ENCODE measurements around the gene C10orf62. TPM values are rescaled to one million over a fixed set of nuclear protein-coding genes. Genes with fewer than 3 reads are reported as not detected.
A peak's percentile ranks its signal among the peaks of the same experiment; 100 is the strongest.

C10orf62 gene
- total and polyA plus RNA-seq, 9 of the 15 experiments (the other 6 are each of a cell fraction or from before 2014, with no cell fraction given), result not detected

GRCh38 chr10:97632949-97633884 lies 43.7 kb downstream of the C10orf62 start, which contains the start of gene MORN4 (continued):
- TF ChIP-seq ZNF740 (CRISPR knock-in tag; IDR thresholded peaks at IDR 0.05) (no peak), ZNF740 (tag; IDR thresholded peaks at IDR 0.05) (no peak), RNF2 (IDR thresholded peaks at IDR 0.05) (no peak), ZNF507 (tag; conservative IDR thresholded peaks at IDR 0.05) (no peak), CC2D1A (IDR thresholded peaks at IDR 0.05) (no peak), HLTF (IDR thresholded peaks at IDR 0.05) (no peak), PURB (CRISPR knock-in tag; IDR thresholded peaks at IDR 0.05; ENCODE audit: low read depth) (no peak), ZBTB7A (IDR thresholded peaks at IDR 0.05; ENCODE audit: borderline replicate concordance, control insufficient read depth, low read depth, low read length) (peak; percentile 56; the same call in 1 of the 2 replicates), SRSF7 (optimal IDR thresholded peaks at IDR 0.05; ENCODE audit: low read depth, low read length) (no peak), ZNF274 (IDR thresholded peaks at IDR 0.05; ENCODE audit: borderline replicate concordance, low read depth, low read length) (no peak), KLF6 (CRISPR knock-in tag; IDR thresholded peaks at IDR 0.05; ENCODE audit: borderline replicate concordance) (no peak), ZNF584 (CRISPR knock-in tag; IDR thresholded peaks at IDR 0.05; ENCODE audit: low read depth) (no peak), NR2C1 (IDR thresholded peaks at IDR 0.05) (peak; percentile 79), NR2C1 (tag; IDR thresholded peaks at IDR 0.05) (peak; percentile 76), PHF8 (IDR thresholded peaks at IDR 0.05; ENCODE audit: borderline replicate concordance, low read length) (peak; percentile 66; the same call in 1 of the 2 replicates), KDM1A (IDR thresholded peaks at IDR 0.05) (no peak)
- TF ChIP-seq, protein P1, sequence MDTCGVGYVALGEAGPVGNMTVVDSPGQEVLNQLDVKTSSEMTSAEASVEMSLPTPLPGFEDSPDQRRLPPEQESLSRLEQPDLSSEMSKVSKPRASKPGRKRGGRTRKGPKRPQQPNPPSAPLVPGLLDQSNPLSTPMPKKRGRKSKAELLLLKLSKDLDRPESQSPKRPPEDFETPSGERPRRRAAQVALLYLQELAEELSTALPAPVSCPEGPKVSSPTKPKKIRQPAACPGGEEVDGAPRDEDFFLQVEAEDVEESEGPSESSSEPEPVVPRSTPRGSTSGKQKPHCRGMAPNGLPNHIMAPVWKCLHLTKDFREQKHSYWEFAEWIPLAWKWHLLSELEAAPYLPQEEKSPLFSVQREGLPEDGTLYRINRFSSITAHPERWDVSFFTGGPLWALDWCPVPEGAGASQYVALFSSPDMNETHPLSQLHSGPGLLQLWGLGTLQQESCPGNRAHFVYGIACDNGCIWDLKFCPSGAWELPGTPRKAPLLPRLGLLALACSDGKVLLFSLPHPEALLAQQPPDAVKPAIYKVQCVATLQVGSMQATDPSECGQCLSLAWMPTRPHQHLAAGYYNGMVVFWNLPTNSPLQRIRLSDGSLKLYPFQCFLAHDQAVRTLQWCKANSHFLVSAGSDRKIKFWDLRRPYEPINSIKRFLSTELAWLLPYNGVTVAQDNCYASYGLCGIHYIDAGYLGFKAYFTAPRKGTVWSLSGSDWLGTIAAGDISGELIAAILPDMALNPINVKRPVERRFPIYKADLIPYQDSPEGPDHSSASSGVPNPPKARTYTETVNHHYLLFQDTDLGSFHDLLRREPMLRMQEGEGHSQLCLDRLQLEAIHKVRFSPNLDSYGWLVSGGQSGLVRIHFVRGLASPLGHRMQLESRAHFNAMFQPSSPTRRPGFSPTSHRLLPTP (IDR thresholded peaks at IDR 0.05; ENCODE audit: borderline replicate concordance, extremely low read depth, insufficient read length), result no peak
- TF ChIP-seq, protein P2, sequence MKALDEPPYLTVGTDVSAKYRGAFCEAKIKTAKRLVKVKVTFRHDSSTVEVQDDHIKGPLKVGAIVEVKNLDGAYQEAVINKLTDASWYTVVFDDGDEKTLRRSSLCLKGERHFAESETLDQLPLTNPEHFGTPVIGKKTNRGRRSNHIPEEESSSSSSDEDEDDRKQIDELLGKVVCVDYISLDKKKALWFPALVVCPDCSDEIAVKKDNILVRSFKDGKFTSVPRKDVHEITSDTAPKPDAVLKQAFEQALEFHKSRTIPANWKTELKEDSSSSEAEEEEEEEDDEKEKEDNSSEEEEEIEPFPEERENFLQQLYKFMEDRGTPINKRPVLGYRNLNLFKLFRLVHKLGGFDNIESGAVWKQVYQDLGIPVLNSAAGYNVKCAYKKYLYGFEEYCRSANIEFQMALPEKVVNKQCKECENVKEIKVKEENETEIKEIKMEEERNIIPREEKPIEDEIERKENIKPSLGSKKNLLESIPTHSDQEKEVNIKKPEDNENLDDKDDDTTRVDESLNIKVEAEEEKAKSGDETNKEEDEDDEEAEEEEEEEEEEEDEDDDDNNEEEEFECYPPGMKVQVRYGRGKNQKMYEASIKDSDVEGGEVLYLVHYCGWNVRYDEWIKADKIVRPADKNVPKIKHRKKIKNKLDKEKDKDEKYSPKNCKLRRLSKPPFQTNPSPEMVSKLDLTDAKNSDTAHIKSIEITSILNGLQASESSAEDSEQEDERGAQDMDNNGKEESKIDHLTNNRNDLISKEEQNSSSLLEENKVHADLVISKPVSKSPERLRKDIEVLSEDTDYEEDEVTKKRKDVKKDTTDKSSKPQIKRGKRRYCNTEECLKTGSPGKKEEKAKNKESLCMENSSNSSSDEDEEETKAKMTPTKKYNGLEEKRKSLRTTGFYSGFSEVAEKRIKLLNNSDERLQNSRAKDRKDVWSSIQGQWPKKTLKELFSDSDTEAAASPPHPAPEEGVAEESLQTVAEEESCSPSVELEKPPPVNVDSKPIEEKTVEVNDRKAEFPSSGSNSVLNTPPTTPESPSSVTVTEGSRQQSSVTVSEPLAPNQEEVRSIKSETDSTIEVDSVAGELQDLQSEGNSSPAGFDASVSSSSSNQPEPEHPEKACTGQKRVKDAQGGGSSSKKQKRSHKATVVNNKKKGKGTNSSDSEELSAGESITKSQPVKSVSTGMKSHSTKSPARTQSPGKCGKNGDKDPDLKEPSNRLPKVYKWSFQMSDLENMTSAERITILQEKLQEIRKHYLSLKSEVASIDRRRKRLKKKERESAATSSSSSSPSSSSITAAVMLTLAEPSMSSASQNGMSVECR (CRISPR knock-in tag; IDR thresholded peaks at IDR 0.05), result no peak
- TF ChIP-seq, protein P3, sequence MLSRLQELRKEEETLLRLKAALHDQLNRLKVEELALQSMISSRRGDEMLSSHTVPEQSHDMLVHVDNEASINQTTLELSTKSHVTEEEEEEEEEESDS (CRISPR knock-in tag; IDR thresholded peaks at IDR 0.05), result no peak

Data from K562 (cell line).